A673 (cell line): ENCODE results near the gene SPRTN. TPM values are rescaled to one million over a fixed set of nuclear protein-coding genes. Genes with fewer than 3 reads are reported as not detected.

Experiments used
- BruUV-seq: library from RNA; stranded (reverse); fragments of 400-500 nt; replicated peaks from 2 replicates; lab custom pipeline; 2021; lab: Mats Ljungman, UMichigan
- CTCF ChIA-PET: fragments of 300-600 bp; sonication (Branson Sonifier 250); formaldehyde crosslinking; loops from one replicate; lab custom pipeline; 2022; ENCODE audit warnings: antibody characterized with exemption; lab: Charles Lee
- POLR2A ChIA-PET: fragments of 300-600 bp; sonication (Branson Sonifier 250); formaldehyde crosslinking; loops from one replicate; lab custom pipeline; 2022; ENCODE audit warnings: antibody characterized with exemption; ENCODE audit not compliant: low non-redundant PET; lab: Charles Lee
- DNase-seq: peaks from one replicate; pipeline ENCODE4 v3.0.0-alpha.2; 2015; ENCODE audit warnings: low spot score
- H3K27ac ChIP-seq: fragments of 200-600 bp; sonication (generic); 2 replicates; pipeline ENCODE4 v1.5.1; 2016; ENCODE audit warnings: mixed run types, low read depth, mild to moderate bottlenecking, mixed read lengths, antibody characterized with exemption, low read length; ENCODE audit not compliant: poor library complexity, severe bottlenecking
- H3K27me3 ChIP-seq: fragments of 200-600 bp; sonication (generic); replicated peaks from 2 replicates; pipeline ENCODE4 v1.6.1; 2017; ENCODE audit warnings: mixed run types, low read depth, mild to moderate bottlenecking, mixed read lengths, antibody characterized with exemption, low read length; ENCODE audit not compliant: insufficient read depth, poor library complexity
- H3K36me3 ChIP-seq: fragments of 200-600 bp; sonication (generic); 2 replicates; pipeline ENCODE4 v1.6.1; 2016; ENCODE audit warnings: mixed run types, mild to moderate bottlenecking, mixed read lengths, antibody characterized with exemption, low read length; ENCODE audit not compliant: insufficient read depth, poor library complexity, severe bottlenecking
- H3K4me1 ChIP-seq: fragments of 200-600 bp; sonication (generic); 2 replicates; pipeline ENCODE4 v1.6.1; 2017; ENCODE audit warnings: mixed run types, mild to moderate bottlenecking, mixed read lengths, antibody characterized with exemption, low read length; ENCODE audit not compliant: insufficient read depth, poor library complexity, severe bottlenecking
- H3K4me3 ChIP-seq: fragments of 200-600 bp; sonication (generic); 2 replicates; pipeline ENCODE4 v1.5.1; 2016; ENCODE audit warnings: low read depth, mixed run types, mild to moderate bottlenecking, mixed read lengths, low read length; ENCODE audit not compliant: poor library complexity, severe bottlenecking
- H3K9me3 ChIP-seq: fragments of 200-600 bp; sonication (generic); 2 replicates; pipeline ENCODE4 v1.6.1; 2016; ENCODE audit warnings: mixed run types, low read depth, mild to moderate bottlenecking, mixed read lengths, antibody characterized with exemption, low read length; ENCODE audit not compliant: poor library complexity, severe bottlenecking
- EZH2 ChIP-seq: fragments of 200-600 bp; sonication (generic); IDR thresholded peaks from 2 replicates; pipeline ENCODE4 v1.6.1; 2017; ENCODE audit warnings: borderline replicate concordance, low read depth, mild to moderate bottlenecking, mixed read lengths, antibody characterized with exemption, low read length; ENCODE audit not compliant: poor library complexity, severe bottlenecking
- intact Hi-C: fragments of 100-400 bp; cut with micrococcal nuclease; formaldehyde crosslinking; loops from one replicate; pipeline ENCODE4 v1.10.0; 2022; ENCODE audit not compliant: unreplicated experiment
- total RNA-seq: library from RNA; stranded (reverse); gene quantifications from 2 replicates; pipeline ENCODE4 v1.2.3, GENCODE V29; 2021
- TF ChIP-seq, protein P1 (sequence below): fragments of 300-800, 200-600 bp; sonication (generic); conservative IDR thresholded peaks from 2 replicates; pipeline ENCODE4 v1.5.1; 2017; ENCODE audit warnings: low read depth, mild to moderate bottlenecking, antibody characterized with exemption, low read length, moderate library complexity, mixed read lengths

SPRTN gene
- total RNA-seq, 1 experiment from 2014 or later, result 27.2 TPM

DNA sequence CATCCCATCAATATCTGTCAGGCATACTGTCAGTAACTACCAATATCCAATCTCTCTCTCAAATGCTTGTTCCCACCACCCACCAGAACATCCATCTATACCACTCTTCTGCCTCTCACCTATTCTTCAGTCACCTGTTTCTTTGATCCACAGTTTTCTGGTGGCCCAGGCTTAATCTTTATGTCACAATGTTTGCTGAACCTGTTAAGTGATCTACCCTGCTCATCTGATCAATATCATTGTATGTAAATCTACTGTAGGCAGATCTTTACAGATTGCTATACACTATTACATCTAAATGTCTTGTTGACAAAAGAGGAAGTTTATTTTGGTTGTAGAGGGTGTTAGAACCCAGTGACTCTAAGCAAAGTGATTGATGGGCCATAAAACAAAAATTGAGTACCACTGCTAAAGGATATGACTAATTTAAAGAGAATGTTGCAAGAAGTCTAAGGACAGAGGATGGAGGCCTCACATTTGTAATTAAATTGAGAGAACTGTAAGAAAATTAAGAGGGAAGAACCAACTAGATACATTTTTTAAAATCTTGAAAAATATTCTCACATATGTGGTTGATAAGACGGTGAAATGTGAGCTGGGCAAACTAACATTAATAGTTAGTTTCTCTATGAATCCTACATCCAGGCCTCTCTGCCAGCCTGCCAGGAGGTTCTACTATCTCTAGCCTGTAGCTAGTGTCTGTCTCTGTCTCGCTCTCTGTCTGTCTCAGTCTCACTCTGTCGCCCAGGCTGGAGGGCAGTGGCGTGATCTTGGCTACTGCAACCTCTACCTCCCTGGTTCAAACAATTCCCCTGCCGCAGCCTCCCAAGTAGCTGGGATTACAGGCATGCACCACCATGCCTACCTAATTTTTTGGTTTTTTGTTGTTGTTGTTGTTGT lies 49.9 kb downstream of the SPRTN start:
- POLR2A ChIA-PET, result interaction anchor here (1.0 kb wide), 1 partner anchor 50 kb away, joined by 3 read pairs; the partner anchor contains the start of gene SPRTN

DNA sequence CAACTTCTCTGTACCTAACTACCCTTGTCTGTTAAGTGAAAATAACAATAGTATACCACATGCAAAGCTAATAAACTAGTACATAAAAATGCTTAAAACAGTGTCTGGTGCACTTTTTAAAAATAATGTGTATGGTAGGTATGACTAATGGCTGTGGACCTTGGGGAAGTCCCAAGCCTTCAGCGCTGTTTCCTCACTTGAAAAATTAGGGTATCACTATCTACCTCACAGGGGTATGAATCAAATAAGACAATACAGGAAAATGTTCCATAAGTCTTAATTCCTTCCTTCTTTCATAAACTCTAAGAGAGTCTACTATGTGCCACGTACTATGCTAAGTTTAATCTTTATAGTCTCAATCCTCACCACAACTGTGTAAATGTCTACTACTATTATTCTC lies 52.0 kb downstream of the SPRTN start:
- CTCF ChIA-PET, result no interaction called here
- intact Hi-C loops, result no loop called here
- Histone ChIP-seq H3K36me3 (no peaks in the 10 kb centered on the region), H3K4me3 (no peak overlapping the region), H3K4me1 (peaks cover 17% of the 10 kb centered on the region), H3K27me3 (no peaks in the 10 kb centered on the region), H3K27ac (no peak overlapping the region), H3K9me3 (no peaks in the 10 kb centered on the region)
- TF ChIP-seq, protein P1, sequence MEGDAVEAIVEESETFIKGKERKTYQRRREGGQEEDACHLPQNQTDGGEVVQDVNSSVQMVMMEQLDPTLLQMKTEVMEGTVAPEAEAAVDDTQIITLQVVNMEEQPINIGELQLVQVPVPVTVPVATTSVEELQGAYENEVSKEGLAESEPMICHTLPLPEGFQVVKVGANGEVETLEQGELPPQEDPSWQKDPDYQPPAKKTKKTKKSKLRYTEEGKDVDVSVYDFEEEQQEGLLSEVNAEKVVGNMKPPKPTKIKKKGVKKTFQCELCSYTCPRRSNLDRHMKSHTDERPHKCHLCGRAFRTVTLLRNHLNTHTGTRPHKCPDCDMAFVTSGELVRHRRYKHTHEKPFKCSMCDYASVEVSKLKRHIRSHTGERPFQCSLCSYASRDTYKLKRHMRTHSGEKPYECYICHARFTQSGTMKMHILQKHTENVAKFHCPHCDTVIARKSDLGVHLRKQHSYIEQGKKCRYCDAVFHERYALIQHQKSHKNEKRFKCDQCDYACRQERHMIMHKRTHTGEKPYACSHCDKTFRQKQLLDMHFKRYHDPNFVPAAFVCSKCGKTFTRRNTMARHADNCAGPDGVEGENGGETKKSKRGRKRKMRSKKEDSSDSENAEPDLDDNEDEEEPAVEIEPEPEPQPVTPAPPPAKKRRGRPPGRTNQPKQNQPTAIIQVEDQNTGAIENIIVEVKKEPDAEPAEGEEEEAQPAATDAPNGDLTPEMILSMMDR, result no peak
- TF ChIP-seq EZH2, result no peak
- DNase-seq, result no peak
- BruUV-seq, result no TSS peak
- POLR2A ChIA-PET, result no interaction called here

More for the DNA sequence above, 49.9 kb downstream of the SPRTN start:
- Histone ChIP-seq H3K9me3 (no peaks in the 10 kb centered on the region), H3K27me3 (no peaks in the 10 kb centered on the region), H3K36me3 (no peaks in the 10 kb centered on the region), H3K27ac (peak overlapping the region; percentile 14), H3K4me1 (peaks cover 10% of the 10 kb centered on the region), H3K4me3 (no peak overlapping the region)
- TF ChIP-seq, protein P1, result no peak
- TF ChIP-seq EZH2, result no peak
- intact Hi-C loops, result no loop called here
- peak; percentile 77 for DNase-seq
- CTCF ChIA-PET, result no interaction called here
- BruUV-seq, result no TSS peak

DNA sequence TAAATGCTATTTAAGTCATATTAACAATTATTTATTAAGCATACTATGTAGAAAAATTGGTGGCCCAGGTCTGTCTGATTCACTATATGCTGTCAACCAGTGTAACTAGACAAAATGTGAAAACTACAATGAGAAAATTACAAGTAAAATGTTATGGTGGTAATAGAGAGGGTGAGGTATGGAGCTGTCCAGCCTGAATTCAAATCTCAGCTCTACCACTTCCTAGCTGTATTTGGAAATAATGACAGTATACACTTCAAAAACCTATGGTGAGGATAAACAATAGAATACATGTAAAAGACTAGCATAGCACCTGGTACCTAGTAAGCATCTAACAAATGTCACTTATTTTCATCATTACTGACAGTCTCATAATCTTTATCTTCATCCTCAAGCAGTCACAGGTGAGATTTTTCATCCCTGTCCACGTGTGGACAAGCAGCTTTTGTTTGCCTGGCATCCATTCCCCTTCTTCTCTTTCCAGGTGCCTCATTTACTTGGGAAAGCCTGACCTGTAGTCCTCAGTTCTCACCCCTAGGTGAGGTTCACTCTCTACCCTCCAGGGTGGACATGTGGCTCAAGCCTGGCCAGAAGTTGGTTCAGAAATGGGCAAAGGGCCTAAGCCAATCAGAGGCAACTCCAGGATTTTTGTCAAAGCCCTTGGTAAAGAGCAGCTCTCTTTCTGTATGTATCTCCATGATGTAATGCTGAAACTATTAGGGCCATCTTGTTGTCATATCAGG lies 54.5 kb downstream of the SPRTN start:
- no TSS peak for BruUV-seq
- no peaks in the 10 kb centered on the region for H3K9me3 ChIP-seq
- no peak for DNase-seq
- no peak for TF ChIP-seq EZH2
- TF ChIP-seq, protein P1, result no peak
- ChIA-PET POLR2A (no interaction called here), CTCF (no interaction called here)
- intact Hi-C loops, result no loop called here
- no peak overlapping the region for H3K27ac ChIP-seq
- peaks cover 21% of the 10 kb centered on the region for H3K4me1 ChIP-seq
- H3K36me3 ChIP-seq, result no peaks in the 10 kb centered on the region
- H3K27me3 ChIP-seq, result no peaks in the 10 kb centered on the region
- no peak overlapping the region for H3K4me3 ChIP-seq
